Measurements from ENCODE around the gene ISM2.

ISM2 gene

GRCh38 chr14:77455966-77456640 lies 42.5 kb downstream of the ISM2 start:
- Histone ChIP-seq H3K36me3 (ENCODE audit: control insufficient read depth, insufficient read depth, low read length) (peaks cover 6% of the 10 kb centered on the region), H3K27ac (ENCODE audit: low read depth, low read length) (no peak overlapping the region), H3K4me1 (ENCODE audit: control insufficient read depth, insufficient read depth, low read length) (peaks cover 12% of the 10 kb centered on the region), H3K4me3 (ENCODE audit: low read length) (no peak overlapping the region), H3K27me3 (ENCODE audit: control insufficient read depth, insufficient read depth, low read length) (no peaks in the 10 kb centered on the region), H3K9ac (ENCODE audit: low read length) (no peak overlapping the region)

- H3K36me3 ChIP-seq (ENCODE audit: control insufficient read depth, insufficient read depth, low read length) = peaks cover 22% of the 10 kb centered on the region
- no peak overlapping the region for H3K9ac ChIP-seq (ENCODE audit: low read length)
- no peak overlapping the region for H3K27ac ChIP-seq (ENCODE audit: low read depth, low read length)
- no peaks in the 10 kb centered on the region for H3K4me1 ChIP-seq (ENCODE audit: control insufficient read depth, insufficient read depth, low read length)
- H3K27me3 ChIP-seq (ENCODE audit: control insufficient read depth, insufficient read depth, low read length) = no peaks in the 10 kb centered on the region
- H3K4me3 ChIP-seq (ENCODE audit: low read length) = no peak overlapping the region
These were observed 56.4 kb downstream of the ISM2 start for GRCh38 chr14:77442196-77442595.

GRCh38 chr14:77439861-77440260 lies 58.8 kb downstream of the ISM2 start:
- H3K4me1 ChIP-seq (ENCODE audit: control insufficient read depth, insufficient read depth, low read length) = no peaks in the 10 kb centered on the region
- H3K27me3 ChIP-seq (ENCODE audit: control insufficient read depth, insufficient read depth, low read length) = no peaks in the 10 kb centered on the region
- no peak overlapping the region for H3K27ac ChIP-seq (ENCODE audit: low read depth, low read length)
- H3K36me3 ChIP-seq (ENCODE audit: control insufficient read depth, insufficient read depth, low read length) = peaks cover 31% of the 10 kb centered on the region
- no peak overlapping the region for H3K9ac ChIP-seq (ENCODE audit: low read length)
- no peak overlapping the region for H3K4me3 ChIP-seq (ENCODE audit: low read length)

- Histone ChIP-seq H3K27me3 (ENCODE audit: control insufficient read depth, insufficient read depth, low read length) (no peaks in the 10 kb centered on the region), H3K4me1 (ENCODE audit: control insufficient read depth, insufficient read depth, low read length) (no peaks in the 10 kb centered on the region), H3K36me3 (ENCODE audit: control insufficient read depth, insufficient read depth, low read length) (peaks cover 31% of the 10 kb centered on the region), H3K27ac (ENCODE audit: low read depth, low read length) (no peak overlapping the region), H3K9ac (ENCODE audit: low read length) (no peak overlapping the region), H3K4me3 (ENCODE audit: low read length) (no peak overlapping the region)
These were observed 60.0 kb downstream of the ISM2 start for GRCh38 chr14:77438596-77438995.

- H3K4me1 ChIP-seq (ENCODE audit: control insufficient read depth, insufficient read depth, low read length) = no peaks in the 10 kb centered on the region
- H3K4me3 ChIP-seq (ENCODE audit: low read length) = no peak overlapping the region
- H3K9ac ChIP-seq (ENCODE audit: low read length) = no peak overlapping the region
- H3K36me3 ChIP-seq (ENCODE audit: control insufficient read depth, insufficient read depth, low read length) = peaks cover 20% of the 10 kb centered on the region
- H3K27ac ChIP-seq (ENCODE audit: low read depth, low read length) = no peak overlapping the region
- H3K27me3 ChIP-seq (ENCODE audit: control insufficient read depth, insufficient read depth, low read length) = no peaks in the 10 kb centered on the region
These were observed 62.6 kb downstream of the ISM2 start for GRCh38 chr14:77436042-77436441.

GRCh38 chr14:77426396-77426795 lies 72.2 kb downstream of the ISM2 start:
- peaks cover 40% of the 10 kb centered on the region for H3K36me3 ChIP-seq (ENCODE audit: control insufficient read depth, insufficient read depth, low read length)

GRCh38 chr14:77424862-77425261 lies 73.8 kb downstream of the ISM2 start:
- Histone ChIP-seq H3K36me3 (ENCODE audit: control insufficient read depth, insufficient read depth, low read length) (peaks cover 40% of the 10 kb centered on the region), H3K27ac (ENCODE audit: low read depth, low read length) (no peak overlapping the region)

More at GRCh38 chr14:77426396-77426795, 72.2 kb downstream of the ISM2 start:
- Histone ChIP-seq H3K9ac (ENCODE audit: low read length) (no peak overlapping the region), H3K4me3 (ENCODE audit: low read length) (no peak overlapping the region), H3K27ac (ENCODE audit: low read depth, low read length) (no peak overlapping the region), H3K4me1 (ENCODE audit: control insufficient read depth, insufficient read depth, low read length) (no peaks in the 10 kb centered on the region), H3K27me3 (ENCODE audit: control insufficient read depth, insufficient read depth, low read length) (no peaks in the 10 kb centered on the region)

More at GRCh38 chr14:77424862-77425261, 73.8 kb downstream of the ISM2 start:
- Histone ChIP-seq H3K9ac (ENCODE audit: low read length) (no peak overlapping the region), H3K4me3 (ENCODE audit: low read length) (no peak overlapping the region), H3K27me3 (ENCODE audit: control insufficient read depth, insufficient read depth, low read length) (no peaks in the 10 kb centered on the region), H3K4me1 (ENCODE audit: control insufficient read depth, insufficient read depth, low read length) (no peaks in the 10 kb centered on the region)

Data from rectal smooth muscle tissue (tissue), 1 donor.